MCF 10A (cell line): Measurements from ENCODE around the gene STK11. TPM values are rescaled to one million over a fixed set of nuclear protein-coding genes. Genes with fewer than 3 reads are reported as not detected.

Source experiments
- BruUV-seq: library from RNA; stranded (reverse); fragments of 400-500 nt; replicated peaks from 2 replicates; lab custom pipeline; 2021; lab: Mats Ljungman, UMichigan
- CTCF ChIA-PET: fragments of 300-600 bp; sonication (Branson Sonifier 250); formaldehyde crosslinking; extraction: SDS; loops from one replicate; lab custom pipeline; 2021; ENCODE audit warnings: antibody characterized with exemption, inconsistent platforms; lab: Yijun Ruan, JAX
- POLR2A ChIA-PET: fragments of 300-600, 350-650 bp; sonication (Branson Sonifier 250); formaldehyde crosslinking; extraction: SDS; loops from one replicate; lab custom pipeline; 2020; ENCODE audit warnings: antibody characterized with exemption, inconsistent platforms; lab: Yijun Ruan, JAX
- DNase-seq: peaks from one replicate; pipeline ENCODE4 v3.0.0-alpha.2; 2018; ENCODE audit not compliant: unreplicated experiment
- H3K27ac Mint-ChIP-seq: one replicate; pipeline ENCODE4 v1.8.0; 2022; ENCODE audit warnings: mild to moderate bottlenecking, low read depth, mixed read lengths; ENCODE audit not compliant: unreplicated experiment
- H3K27me3 Mint-ChIP-seq: one replicate; pipeline ENCODE4 v1.8.0; 2022; ENCODE audit warnings: mixed read lengths; ENCODE audit not compliant: insufficient read depth, unreplicated experiment
- H3K36me3 Mint-ChIP-seq: one replicate; pipeline ENCODE4 v1.8.0; 2022; ENCODE audit warnings: mild to moderate bottlenecking, moderate library complexity, mixed read lengths; ENCODE audit not compliant: insufficient read depth, unreplicated experiment
- H3K4me1 Mint-ChIP-seq: one replicate; pipeline ENCODE4 v1.8.0; 2022; ENCODE audit warnings: mixed read lengths; ENCODE audit not compliant: insufficient read depth, unreplicated experiment
- H3K4me3 Mint-ChIP-seq: one replicate; pipeline ENCODE4 v1.8.0; 2022; ENCODE audit warnings: mild to moderate bottlenecking, moderate library complexity, mixed read lengths; ENCODE audit not compliant: unreplicated experiment
- H3K9me3 Mint-ChIP-seq: one replicate; pipeline ENCODE4 v1.8.0; 2022; ENCODE audit warnings: mixed read lengths; ENCODE audit not compliant: unreplicated experiment
- intact Hi-C: fragments of 100-400 bp; cut with micrococcal nuclease; formaldehyde crosslinking; loops from 2 replicates; pipeline ENCODE4 v1.14.1; 2022
- total RNA-seq: library from RNA; stranded (reverse); gene quantifications from 2 replicates; pipeline ENCODE4 v1.2.3, GENCODE V29; 2022
- TF ChIP-seq, protein P1 (sequence below): fragments of 200-600 bp; IDR thresholded peaks from one replicate; pipeline ENCODE4 v1.8.0; 2022; ENCODE audit warnings: antibody characterized with exemption, mild to moderate bottlenecking; ENCODE audit not compliant: unreplicated experiment

Gene STK11
- total RNA-seq, 1 experiment from 2014 or later: 65.6 TPM

DNA sequence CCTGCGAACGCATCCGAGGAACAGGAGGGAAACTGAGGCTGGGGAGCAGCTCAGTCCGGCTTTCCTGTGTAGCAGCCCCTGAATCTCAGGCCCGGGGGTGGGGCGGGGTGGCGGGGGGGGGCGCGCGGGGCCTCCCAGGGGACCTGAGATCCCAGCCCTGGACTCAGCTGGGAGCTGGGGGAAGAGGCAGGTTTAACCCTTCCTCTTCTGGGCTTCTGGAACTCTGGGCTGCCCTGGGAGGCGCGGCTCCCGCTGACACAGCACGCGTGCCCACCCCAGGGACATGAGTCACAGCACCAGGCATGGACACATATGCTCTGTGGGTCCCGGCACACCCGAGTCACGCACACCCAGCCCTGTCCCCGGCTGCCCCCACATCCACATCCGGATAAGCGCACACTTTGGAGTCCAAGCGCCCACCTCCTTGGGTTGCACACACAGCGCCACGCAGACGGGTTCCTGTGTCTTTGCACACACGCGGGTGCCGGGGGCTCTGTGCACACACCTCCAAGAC lies 60.1 kb downstream of the STK11 start:
- Mint-ChIP-seq H3K4me3 (peak overlapping the region; percentile 70), H3K4me1 (peaks cover 39% of the 10 kb centered on the region), H3K27ac (peak overlapping the region; percentile 50), H3K36me3 (peaks cover 25% of the 10 kb centered on the region), H3K9me3 (no peaks in the 10 kb centered on the region), H3K27me3 (no peaks in the 10 kb centered on the region)
- DNase-seq: no peak
- TF ChIP-seq, protein P1, sequence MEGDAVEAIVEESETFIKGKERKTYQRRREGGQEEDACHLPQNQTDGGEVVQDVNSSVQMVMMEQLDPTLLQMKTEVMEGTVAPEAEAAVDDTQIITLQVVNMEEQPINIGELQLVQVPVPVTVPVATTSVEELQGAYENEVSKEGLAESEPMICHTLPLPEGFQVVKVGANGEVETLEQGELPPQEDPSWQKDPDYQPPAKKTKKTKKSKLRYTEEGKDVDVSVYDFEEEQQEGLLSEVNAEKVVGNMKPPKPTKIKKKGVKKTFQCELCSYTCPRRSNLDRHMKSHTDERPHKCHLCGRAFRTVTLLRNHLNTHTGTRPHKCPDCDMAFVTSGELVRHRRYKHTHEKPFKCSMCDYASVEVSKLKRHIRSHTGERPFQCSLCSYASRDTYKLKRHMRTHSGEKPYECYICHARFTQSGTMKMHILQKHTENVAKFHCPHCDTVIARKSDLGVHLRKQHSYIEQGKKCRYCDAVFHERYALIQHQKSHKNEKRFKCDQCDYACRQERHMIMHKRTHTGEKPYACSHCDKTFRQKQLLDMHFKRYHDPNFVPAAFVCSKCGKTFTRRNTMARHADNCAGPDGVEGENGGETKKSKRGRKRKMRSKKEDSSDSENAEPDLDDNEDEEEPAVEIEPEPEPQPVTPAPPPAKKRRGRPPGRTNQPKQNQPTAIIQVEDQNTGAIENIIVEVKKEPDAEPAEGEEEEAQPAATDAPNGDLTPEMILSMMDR: no peak
- intact Hi-C loops: loop anchor here (1.0 kb wide), 2 partner anchors 16 to 21 kb away; no protein-coding TSS in a partner anchor
- ChIA-PET POLR2A (interaction anchor here (0.9 to 6.2 kb wide), 11 partner anchors 9 to 226 kb away, joined by 3 to 240 read pairs (median 16); partner anchors contain the start of genes ABCA7, ATP5F1D, FAM174C and MIDN), CTCF (interaction anchor here (0.5 to 4.9 kb wide), 9 partner anchors 9 to 282 kb away, joined by 3 to 144 read pairs (median 3); no protein-coding TSS in a partner anchor)
- no TSS peak for BruUV-seq

DNA sequence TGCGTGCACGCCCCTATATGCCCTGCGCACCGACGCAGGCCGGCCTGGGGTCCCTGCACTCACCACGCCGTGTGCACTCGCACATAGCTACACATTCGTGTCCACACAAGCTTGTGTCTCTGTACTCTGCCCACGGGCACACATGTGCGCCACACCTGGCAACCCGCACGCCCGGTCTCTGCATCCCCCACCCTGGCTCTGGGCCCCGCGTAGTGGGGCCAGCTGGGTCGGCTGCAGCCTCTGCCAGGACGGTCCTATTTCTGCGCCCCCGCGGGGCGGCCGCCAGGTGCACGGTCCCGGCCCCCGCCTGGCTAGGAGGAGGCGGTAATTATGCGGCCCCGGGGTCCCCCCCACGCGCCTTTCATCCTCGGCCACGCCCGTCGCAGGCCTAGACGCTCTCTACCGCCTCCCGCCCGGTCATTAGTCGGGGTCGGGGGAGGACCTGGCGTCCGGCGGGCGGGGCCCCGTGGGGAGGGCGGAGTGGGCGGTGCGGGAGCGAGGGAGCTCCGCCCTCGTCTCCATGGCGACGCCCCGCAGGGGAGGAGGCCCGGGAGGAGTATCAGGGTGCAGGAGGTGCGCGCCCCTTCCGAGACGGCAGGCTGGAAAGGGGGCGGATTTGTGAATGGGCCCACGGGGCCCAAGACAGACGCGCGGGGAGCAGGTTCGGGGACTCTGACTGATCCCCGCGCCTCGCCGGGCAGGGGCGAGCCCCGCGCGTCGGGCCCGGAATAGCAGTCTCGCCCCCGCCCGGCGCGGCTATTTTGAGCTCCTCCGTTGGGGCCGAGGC lies 60.7 kb downstream of the STK11 start:
- Mint-ChIP-seq H3K36me3 (peaks cover 31% of the 10 kb centered on the region), H3K4me3 (peak overlapping the region; percentile 70), H3K27me3 (no peaks in the 10 kb centered on the region), H3K27ac (peak overlapping the region; percentile 50), H3K4me1 (peaks cover 39% of the 10 kb centered on the region), H3K9me3 (no peaks in the 10 kb centered on the region)
- ChIA-PET CTCF (interaction anchor here (0.6 to 4.9 kb wide), 14 partner anchors 9 to 1956 kb away, joined by 3 to 144 read pairs (median 3); partner anchors contain the start of gene ATP5F1D), POLR2A (interaction anchor here (0.6 to 6.2 kb wide), 20 partner anchors 8 to 344 kb away, joined by 3 to 240 read pairs (median 5); partner anchors contain the start of genes ABCA7, ATP5F1D, FAM174C and GPX4)
- peak; percentile 93 for DNase-seq
- BruUV-seq: no TSS peak
- TF ChIP-seq, protein P1: no peak
- intact Hi-C loops: loop anchor here (1.0 kb wide), 2 partner anchors 17 to 22 kb away; no protein-coding TSS in a partner anchor

DNA sequence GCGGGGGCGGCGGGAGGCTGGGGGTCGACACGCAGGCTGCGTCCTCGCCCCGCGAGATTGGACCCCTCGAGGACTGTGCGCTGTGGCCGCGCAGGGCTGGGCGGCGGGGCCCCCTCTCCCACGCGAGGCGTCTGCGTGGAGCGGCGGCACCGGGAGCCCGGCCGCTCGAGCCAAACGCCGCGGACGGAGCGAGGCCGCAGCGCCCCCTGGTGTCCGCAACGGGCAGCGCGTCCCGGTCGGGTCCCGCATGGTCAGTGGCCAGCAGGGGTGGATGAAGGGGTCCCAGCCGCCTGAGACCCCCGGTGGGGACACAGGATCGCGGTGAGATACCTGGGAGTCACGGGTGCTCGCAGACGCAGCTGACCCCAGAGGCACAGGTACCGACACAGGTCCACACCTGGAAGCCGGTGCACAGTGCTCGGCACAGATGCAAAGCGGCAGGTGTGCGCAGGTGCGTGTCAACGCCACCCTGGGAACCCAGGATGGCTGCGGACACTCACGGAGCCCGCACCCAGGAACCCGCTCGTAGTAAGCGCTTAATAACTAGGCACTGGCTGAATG lies 61.4 kb downstream of the STK11 start:
- Mint-ChIP-seq H3K27me3 (no peaks in the 10 kb centered on the region), H3K4me1 (peaks cover 38% of the 10 kb centered on the region), H3K9me3 (no peaks in the 10 kb centered on the region), H3K36me3 (peaks cover 38% of the 10 kb centered on the region), H3K4me3 (peak overlapping the region; percentile 70), H3K27ac (no peak overlapping the region)
- ChIA-PET POLR2A (interaction anchor here (0.7 to 6.2 kb wide), 17 partner anchors 8 to 227 kb away, joined by 3 to 240 read pairs (median 7); partner anchors contain the start of genes ABCA7, ATP5F1D, FAM174C and GPX4), CTCF (interaction anchor here (0.6 to 4.9 kb wide), 10 partner anchors 10 to 1955 kb away, joined by 3 to 144 read pairs (median 4); partner anchors contain the start of gene ATP5F1D)
- no TSS peak for BruUV-seq
- TF ChIP-seq, protein P1: peak; percentile 94
- peak; percentile 56 for DNase-seq
- intact Hi-C loops: loop anchor here (1.0 kb wide), 2 partner anchors 18 to 23 kb away; no protein-coding TSS in a partner anchor
